Skin epidermis (tissue), 12 donors: ENCODE results near the gene NDUFAF7.
A peak's percentile ranks its signal among the peaks of the same experiment; 100 is the strongest.
"Not testable (repeated sequence)": the region's sequence is repeated elsewhere in the genome, so short reads cannot be mapped to it uniquely, and the experiment has no call there.

ENCODE experiments used
- H3K27ac ChIP-seq, 21 experiments: fragments of 200-600 bp; sonication (generic) in 11 of 21; one replicate each; pipeline ENCODE4 v1.5.0; 2020; ENCODE audit warnings: mild to moderate bottlenecking in 3 of 21, inconsistent platforms in 2 of 21, moderate library complexity in 2 of 21
- H3K4me3 ChIP-seq, 7 experiments: fragments of 200-600 bp; sonication (generic) in 2 of 7; one replicate each; pipeline ENCODE4 v1.5.0; 2020; ENCODE audit warnings: inconsistent platforms in 2 of 7, mild to moderate bottlenecking in 2 of 7, moderate library complexity in 1 of 7

Gene NDUFAF7

GRCh38 chr2:37206760-37207159, 24.7 kb upstream of the NDUFAF7 start:
- not testable (repeated sequence) for H3K4me3 ChIP-seq, H3K27ac ChIP-seq

- H3K4me3 ChIP-seq, result no peak overlapping the region
- no peak overlapping the region for H3K27ac ChIP-seq
Measured at GRCh38 chr2:37211212-37211611, 20.2 kb upstream of the NDUFAF7 start.

- Histone ChIP-seq H3K4me3 (no peak overlapping the region), H3K27ac (no peak overlapping the region)
Measured at GRCh38 chr2:37211939-37212338, 19.5 kb upstream of the NDUFAF7 start.

GRCh38 chr2:37215250-37215649, 16.2 kb upstream of the NDUFAF7 start:
- H3K27ac ChIP-seq, result peak overlapping the region in 2 of 21 experiments; percentile 5 to 15
- H3K4me3 ChIP-seq, result no peak overlapping the region

GRCh38 chr2:37219046-37219445, 12.4 kb upstream of the NDUFAF7 start:
- Histone ChIP-seq H3K4me3 (no peak overlapping the region), H3K27ac (no peak overlapping the region)

GRCh38 chr2:37223131-37223530, 8.3 kb upstream of the NDUFAF7 start:
- Histone ChIP-seq H3K4me3 (no peak overlapping the region), H3K27ac (no peak overlapping the region)

- Histone ChIP-seq H3K4me3 (no peak overlapping the region), H3K27ac (no peak overlapping the region)
Measured at GRCh38 chr2:37224063-37224462, 7.4 kb upstream of the NDUFAF7 start.

- H3K27ac ChIP-seq, H3K4me3 ChIP-seq: not testable (repeated sequence)
Measured at GRCh38 chr2:37225129-37225528, 6.3 kb upstream of the NDUFAF7 start.

- H3K4me3 ChIP-seq, result no peak overlapping the region
- no peak overlapping the region for H3K27ac ChIP-seq
Measured at GRCh38 chr2:37226863-37227262, 4.6 kb upstream of the NDUFAF7 start.

GRCh38 chr2:37228788-37229187, 2.7 kb upstream of the NDUFAF7 start:
- no peak overlapping the region for H3K4me3 ChIP-seq
- no peak overlapping the region for H3K27ac ChIP-seq

GRCh38 chr2:37230581-37230980, 877 bp upstream of the NDUFAF7 start:
- Histone ChIP-seq H3K4me3 (peak overlapping the region; percentile 65 to 93 (median 85)), H3K27ac (peak overlapping the region in 18 of 21 experiments; percentile 84 to 97 (median 92))

- Histone ChIP-seq H3K4me3 (peak overlapping the region; percentile 65 to 93 (median 85)), H3K27ac (peak overlapping the region; percentile 44 to 97 (median 92))
Measured at GRCh38 chr2:37232131-37232933, 874 bp downstream of the NDUFAF7 start.

- no peak overlapping the region for H3K4me3 ChIP-seq
- H3K27ac ChIP-seq, result no peak overlapping the region
Measured at GRCh38 chr2:37243435-37243834, 12.0 kb downstream of the NDUFAF7 start.

- Histone ChIP-seq H3K4me3 (no peak overlapping the region), H3K27ac (no peak overlapping the region)
Measured at GRCh38 chr2:37244017-37244416, 12.6 kb downstream of the NDUFAF7 start.

GRCh38 chr2:37244755-37245154, 13.3 kb downstream of the NDUFAF7 start:
- no peak overlapping the region for H3K4me3 ChIP-seq
- H3K27ac ChIP-seq, result no peak overlapping the region

- H3K27ac ChIP-seq, result no peak overlapping the region
Measured at GRCh38 chr2:37246205-37246604, 14.7 kb downstream of the NDUFAF7 start.

GRCh38 chr2:37250869-37251740, 19.6 kb downstream of the NDUFAF7 start:
- Histone ChIP-seq H3K4me3 (no peak overlapping the region), H3K27ac (no peak overlapping the region)

More at GRCh38 chr2:37246205-37246604, 14.7 kb downstream of the NDUFAF7 start:
- H3K4me3 ChIP-seq, result no peak overlapping the region

GRCh38 chr2:37262522-37262921, 31.1 kb downstream of the NDUFAF7 start:
- Histone ChIP-seq H3K4me3 (no peak overlapping the region), H3K27ac (no peak overlapping the region)

GRCh38 chr2:37263839-37264238, 32.4 kb downstream of the NDUFAF7 start:
- Histone ChIP-seq H3K4me3 (no peak overlapping the region), H3K27ac (no peak overlapping the region)

- Histone ChIP-seq H3K27ac (no peak overlapping the region), H3K4me3 (no peak overlapping the region)
Measured at GRCh38 chr2:37267685-37268084, 36.2 kb downstream of the NDUFAF7 start.

GRCh38 chr2:37268111-37268510, 36.7 kb downstream of the NDUFAF7 start:
- no peak overlapping the region for H3K4me3 ChIP-seq
- H3K27ac ChIP-seq, result no peak overlapping the region
